Transverse colon (tissue), 4 donors: ENCODE measurements around the gene TRAM2. TPM values are rescaled to one million over a fixed set of nuclear protein-coding genes. Genes with fewer than 3 reads are reported as not detected.
A peak's percentile ranks its signal among the peaks of the same experiment; 100 is the strongest.

ENCODE experiments used
- DNase-seq: peaks from one replicate; pipeline ENCODE4 v3.0.0-alpha.2; 2019
- H3K27ac ChIP-seq, 4 donors: fragments of 200-600 bp; sonication (generic); 2 replicates each; pipeline ENCODE4 v1.5.1; 2016 to 2018; ENCODE audit warnings: inconsistent platforms in 4 of 4
- H3K27me3 ChIP-seq: fragments of 200-600 bp; sonication (generic); 2 replicates; pipeline ENCODE4 v1.5.1; 2017; ENCODE audit warnings: inconsistent platforms
- H3K36me3 ChIP-seq, 4 donors: fragments of 200-600 bp; sonication (generic); 2 replicates each; pipeline ENCODE4 v1.5.1; 2017 to 2019; ENCODE audit warnings: inconsistent platforms in 4 of 4
- H3K4me1 ChIP-seq, 4 donors: fragments of 200-600 bp; sonication (generic); 2 replicates each; pipeline ENCODE4 v1.5.1; 2017 to 2020; ENCODE audit warnings: inconsistent platforms in 4 of 4
- H3K4me3 ChIP-seq, 4 donors: fragments of 200-600 bp; sonication (generic); 1 replicate in 1 of 4; 2 replicates in 3 of 4; pipeline versions ENCODE4 v1.5.1 to v1.6.1; 2017 to 2019; ENCODE audit warnings: inconsistent platforms in 4 of 4
- H3K9me3 ChIP-seq, 2 donors: fragments of 200-600 bp; sonication (generic); 2 replicates each; pipeline ENCODE4 v1.5.1; 2017 to 2019; ENCODE audit warnings: inconsistent platforms in 2 of 2
- CTCF ChIP-seq, 5 experiments: fragments of 200-600 bp in 3 of 5; fragments of 450-650 bp in 2 of 5; sonication (generic) in 3 of 5; IDR thresholded peaks; 1 replicate in 2 of 5; 2 replicates in 3 of 5; pipeline ENCODE4 v1.5.1; 2016 to 2017; ENCODE audit warnings: antibody characterized with exemption in 5 of 5, inconsistent platforms in 3 of 5, mild to moderate bottlenecking in 2 of 5, moderate library complexity in 1 of 5
- EP300 ChIP-seq: sonication (generic); formaldehyde crosslinking; IDR thresholded peaks from one replicate; pipeline ENCODE4 v1.6.1; 2017; ENCODE audit warnings: antibody characterized with exemption, low read depth
- POLR2A ChIP-seq: fragments of 450-650 bp; IDR thresholded peaks from one replicate; pipeline ENCODE4 v1.6.1; 2016; ENCODE audit warnings: antibody characterized with exemption, mild to moderate bottlenecking, moderate library complexity
- POLR2AphosphoS5 ChIP-seq, 3 donors: sonication (generic); formaldehyde crosslinking; IDR thresholded peaks; one replicate each; pipeline ENCODE4 v1.6.1; 2016; ENCODE audit warnings: antibody characterized with exemption in 3 of 3
- WGBS, 2 donors: methylation state at CpG; one replicate each; pipeline ENCODE4 v1.1.5; 2018; ENCODE audit warnings: low coverage in 1 of 2; 5-methylcytosine and 5-hydroxymethylcytosine counted together
- in situ Hi-C, 4 donors: fragments of 200-750 bp; cut with MboI; loops; one replicate each; pipeline versions ENCODE4 v1.15.0 to v1.15.1; 2017; ENCODE audit warnings: low sequenced_read_pairs in 3 of 4, low pct_ligation_motif_present in 1 of 4, low pct_unique_long_range_greater_than_20kb in 1 of 4
- intact Hi-C: fragments of 100-400 bp; cut with DNase I; formaldehyde crosslinking; loops from one replicate; pipeline ENCODE4 v1.15.1; 2023; ENCODE audit warnings: low total_unique reads
- total RNA-seq, 4 donors: library from RNA; depleted of rRNA; stranded (reverse); fragments of >200 nt; gene quantifications; one replicate each; pipeline ENCODE4 v1.1.0, GENCODE V29; 2016

Gene TRAM2
- total RNA-seq, 4 donors from 2014 or later, result 8.4 to 15.4 (median 11.7) TPM

GRCh38 chr6:52552278-52552643 lies 24.6 kb downstream of the TRAM2 start:
- intact Hi-C loops (no loop called here), in situ Hi-C loops (no loop called here)
- H3K27me3 ChIP-seq, result no peaks in the 10 kb centered on the region
- DNase-seq, result peak; percentile 57
- no peak overlapping the region for H3K4me3 ChIP-seq
- TF ChIP-seq POLR2AphosphoS5 (IDR thresholded peaks at IDR 0.05), result peak in 2 of 3 donors; percentile 5 to 41
- no peak for TF ChIP-seq EP300
- no peaks in the 10 kb centered on the region for H3K36me3 ChIP-seq
- peaks cover 37 to 71% (median 57%) of the 10 kb centered on the region in 4 donors for H3K4me1 ChIP-seq
- peak overlapping the region; percentile 67 to 79 (median 77) for H3K27ac ChIP-seq
- no peaks in the 10 kb centered on the region for H3K9me3 ChIP-seq
- 28% methylated on average over 6 of the region's 6 CpGs; no CpG with 5 or more reads in 1 of the 2 donors for WGBS, 2 donors

GRCh38 chr6:52551483-52552277 lies 25.2 kb downstream of the TRAM2 start:
- WGBS, 2 donors, result 24 to 33% methylated on average over 3 to 13 of the region's 13 CpGs
- intact Hi-C loops, result no loop called here
- Histone ChIP-seq H3K27me3 (no peaks in the 10 kb centered on the region), H3K27ac (peak overlapping the region; percentile 67 to 79 (median 77)), H3K36me3 (no peaks in the 10 kb centered on the region), H3K4me3 (no peak overlapping the region), H3K4me1 (peaks cover 43 to 72% (median 62%) of the 10 kb centered on the region in 4 donors), H3K9me3 (no peaks in the 10 kb centered on the region)
- in situ Hi-C loops, result no loop called here
- peak; percentile 58 for DNase-seq
- no peak for TF ChIP-seq POLR2AphosphoS5 (IDR thresholded peaks at IDR 0.05)
- no peak for TF ChIP-seq EP300

GRCh38 chr6:52550870-52551269 lies 26.0 kb downstream of the TRAM2 start:
- Histone ChIP-seq H3K4me1 (peaks cover 44 to 76% (median 63%) of the 10 kb centered on the region in 4 donors), H3K27ac (peak overlapping the region; percentile 67 to 79 (median 77)), H3K27me3 (no peaks in the 10 kb centered on the region), H3K9me3 (no peaks in the 10 kb centered on the region), H3K36me3 (no peaks in the 10 kb centered on the region), H3K4me3 (no peak overlapping the region)
- intact Hi-C loops, result no loop called here
- DNase-seq, result no peak
- TF ChIP-seq EP300, result no peak
- TF ChIP-seq POLR2A, result no peak
- TF ChIP-seq POLR2AphosphoS5 (IDR thresholded peaks at IDR 0.05), result no peak
- in situ Hi-C loops, result no loop called here
- WGBS, 2 donors, result 42 to 61% methylated on average over 2 to 5 of the region's 5 CpGs

- Histone ChIP-seq H3K4me3 (no peak overlapping the region), H3K27me3 (no peaks in the 10 kb centered on the region), H3K9me3 (no peaks in the 10 kb centered on the region), H3K36me3 (no peaks in the 10 kb centered on the region), H3K4me1 (peaks cover 44 to 80% (median 65%) of the 10 kb centered on the region in 4 donors), H3K27ac (peak overlapping the region; percentile 67 to 79 (median 77))
- in situ Hi-C loops (no loop called here), intact Hi-C loops (no loop called here)
- DNase-seq, result no peak
- TF ChIP-seq POLR2A (no peak), POLR2AphosphoS5 (IDR thresholded peaks at IDR 0.05) (peak in 1 of 3 donors; percentile 23)
- WGBS, 2 donors, result 49 to 64% methylated on average over 5 to 6 of the region's 6 CpGs
Measured at GRCh38 chr6:52550014-52550575, 26.8 kb downstream of the TRAM2 start.

GRCh38 chr6:52549428-52549827 lies 27.4 kb downstream of the TRAM2 start:
- Histone ChIP-seq H3K27ac (peak overlapping the region in 2 of 4 donors; percentile 36 to 77), H3K27me3 (no peaks in the 10 kb centered on the region), H3K4me1 (peaks cover 44 to 86% (median 71%) of the 10 kb centered on the region in 4 donors), H3K36me3 (no peaks in the 10 kb centered on the region), H3K4me3 (no peak overlapping the region), H3K9me3 (no peaks in the 10 kb centered on the region)
- WGBS, 2 donors, result 71 to 89% methylated on average over 4 of the region's 4 CpGs
- no peak for DNase-seq
- in situ Hi-C loops (no loop called here), intact Hi-C loops (no loop called here)
- no peak for TF ChIP-seq CTCF (IDR thresholded peaks at IDR 0.05)
- no peak for TF ChIP-seq POLR2A
- TF ChIP-seq POLR2AphosphoS5 (IDR thresholded peaks at IDR 0.05), result no peak
- TF ChIP-seq EP300, result no peak

GRCh38 chr6:52548999-52549398 lies 27.9 kb downstream of the TRAM2 start:
- Histone ChIP-seq H3K27ac (no peak overlapping the region), H3K4me3 (no peak overlapping the region), H3K27me3 (no peaks in the 10 kb centered on the region), H3K36me3 (no peaks in the 10 kb centered on the region), H3K4me1 (peaks cover 44 to 91% (median 75%) of the 10 kb centered on the region in 4 donors), H3K9me3 (no peaks in the 10 kb centered on the region)
- in situ Hi-C loops (no loop called here), intact Hi-C loops (no loop called here)
- no peak for DNase-seq
- WGBS, 2 donors, result 97 to 100% methylated on average over 4 to 5 of the region's 5 CpGs
- no peak for TF ChIP-seq POLR2AphosphoS5 (IDR thresholded peaks at IDR 0.05)
- no peak for TF ChIP-seq EP300
- no peak for TF ChIP-seq POLR2A
